Peyer's patch (tissue), 4 donors: Measurements from ENCODE around the gene TMEM119. TPM values are rescaled to one million over a fixed set of nuclear protein-coding genes. Genes with fewer than 3 reads are reported as not detected.
"Not testable (repeated sequence)": the region's sequence is repeated elsewhere in the genome, so short reads cannot be mapped to it uniquely, and the experiment has no call there.

Source experiments
- DNase-seq, 3 donors: peaks; one replicate each; pipeline ENCODE4 v3.0.0-alpha.2; 2017 to 2019
- H3K27ac ChIP-seq, 4 donors: fragments of 200-600 bp; sonication (generic); one replicate each; pipeline ENCODE4 v1.5.1; 2016 to 2019
- H3K27me3 ChIP-seq, 2 donors: fragments of 200-600 bp; sonication (generic); one replicate each; pipeline ENCODE4 v1.5.1; 2019
- H3K36me3 ChIP-seq, 3 donors: fragments of 200-600 bp; sonication (generic); one replicate each; pipeline ENCODE4 v1.5.1; 2016 to 2019
- H3K4me1 ChIP-seq, 4 donors: fragments of 200-600 bp; sonication (generic); one replicate each; pipeline ENCODE4 v1.5.1; 2016 to 2019
- H3K4me3 ChIP-seq, 4 donors: fragments of 200-600 bp; sonication (generic); 1 replicate in 3 of 4; 2 replicates in 1 of 4; pipeline ENCODE4 v1.5.1; 2016 to 2019; ENCODE audit warnings: mild to moderate bottlenecking in 1 of 4
- H3K9me3 ChIP-seq, 4 donors: fragments of 200-600 bp; sonication (generic); one replicate each; pipeline ENCODE4 v1.5.1; 2016 to 2019; ENCODE audit warnings: mild to moderate bottlenecking in 1 of 4
- CTCF ChIP-seq, 6 experiments: fragments of 450-650 bp in 4 of 6; fragments of 200-600 bp in 2 of 6; sonication (generic) in 1 of 6; IDR thresholded peaks; one replicate each; pipeline ENCODE4 v1.5.1; 2017 to 2019; ENCODE audit warnings: antibody characterized with exemption in 6 of 6, mild to moderate bottlenecking in 3 of 6, moderate library complexity in 1 of 6
- POLR2A ChIP-seq, 2 donors: fragments of 450-650 bp; IDR thresholded peaks; one replicate each; pipeline ENCODE4 v1.5.1; 2017; ENCODE audit warnings: antibody characterized with exemption in 2 of 2, mild to moderate bottlenecking in 2 of 2, moderate library complexity in 2 of 2
- total RNA-seq, 4 donors: library from RNA; depleted of rRNA; stranded (reverse); fragments of >200 nt; gene quantifications; one replicate each; pipeline ENCODE4 v1.1.0, GENCODE V29; 2016

Gene TMEM119
- total RNA-seq, 4 donors from 2014 or later = 1.8 to 17.3 (median 3.4) TPM

GRCh38 chr12:108559007-108559655 lies 38.8 kb downstream of the TMEM119 start:
- Histone ChIP-seq H3K36me3 (peaks cover 0 to 11% (median 0%) of the 10 kb centered on the region in 3 donors), H3K27ac (no peak overlapping the region), H3K9me3 (no peaks in the 10 kb centered on the region), H3K4me1 (peaks cover 0 to 31% (median 10%) of the 10 kb centered on the region in 4 donors), H3K27me3 (no peaks in the 10 kb centered on the region), H3K4me3 (no peak overlapping the region)
- DNase-seq = no peak
- no peak for TF ChIP-seq POLR2A (IDR thresholded peaks at IDR 0.05)
- no peak for TF ChIP-seq CTCF (IDR thresholded peaks at IDR 0.05)

- Histone ChIP-seq H3K4me1 (peaks cover 0 to 36% (median 12%) of the 10 kb centered on the region in 4 donors), H3K36me3 (peaks cover 0 to 12% (median 0%) of the 10 kb centered on the region in 3 donors)
- H3K27ac ChIP-seq, DNase-seq, H3K4me3 ChIP-seq, H3K27me3 ChIP-seq, H3K9me3 ChIP-seq: not testable (repeated sequence)
Measured at GRCh38 chr12:108555383-108555782, 42.5 kb downstream of the TMEM119 start.

- H3K4me1 ChIP-seq = peaks cover 0 to 21% (median 3%) of the 10 kb centered on the region in 4 donors
- H3K36me3 ChIP-seq = peaks cover 0 to 14% (median 0%) of the 10 kb centered on the region in 3 donors
- no peak overlapping the region for H3K27ac ChIP-seq
- no peak overlapping the region for H3K4me3 ChIP-seq
- no peaks in the 10 kb centered on the region for H3K9me3 ChIP-seq
- TF ChIP-seq POLR2A (IDR thresholded peaks at IDR 0.05) (no peak), CTCF (IDR thresholded peaks at IDR 0.05) (no peak)
- DNase-seq = no peak
- no peaks in the 10 kb centered on the region for H3K27me3 ChIP-seq
Measured at GRCh38 chr12:108553799-108554198, 44.1 kb downstream of the TMEM119 start.

GRCh38 chr12:108551535-108551934 lies 46.3 kb downstream of the TMEM119 start:
- H3K27ac ChIP-seq = no peak overlapping the region
- no peak for DNase-seq
- H3K4me1 ChIP-seq = peaks cover 0 to 11% (median 2%) of the 10 kb centered on the region in 4 donors
- peaks cover 0 to 29% (median 0%) of the 10 kb centered on the region in 3 donors for H3K36me3 ChIP-seq
- no peak overlapping the region for H3K4me3 ChIP-seq
- TF ChIP-seq CTCF (IDR thresholded peaks at IDR 0.05) (no peak), POLR2A (IDR thresholded peaks at IDR 0.05) (no peak)
- no peaks in the 10 kb centered on the region for H3K9me3 ChIP-seq
- no peaks in the 10 kb centered on the region for H3K27me3 ChIP-seq

GRCh38 chr12:108548954-108549521 lies 48.8 kb downstream of the TMEM119 start:
- DNase-seq = no peak
- no peak overlapping the region for H3K4me3 ChIP-seq
- TF ChIP-seq POLR2A (IDR thresholded peaks at IDR 0.05) = no peak
- no peak for TF ChIP-seq CTCF (IDR thresholded peaks at IDR 0.05)
- H3K4me1 ChIP-seq = peaks cover 0 to 11% (median 2%) of the 10 kb centered on the region in 4 donors
- no peaks in the 10 kb centered on the region for H3K9me3 ChIP-seq
- H3K27ac ChIP-seq = no peak overlapping the region
- H3K27me3 ChIP-seq = no peaks in the 10 kb centered on the region
- peaks cover 0 to 53% (median 0%) of the 10 kb centered on the region in 3 donors for H3K36me3 ChIP-seq

GRCh38 chr12:108547686-108548085 lies 50.2 kb downstream of the TMEM119 start:
- Histone ChIP-seq H3K27ac (no peak overlapping the region), H3K27me3 (no peaks in the 10 kb centered on the region), H3K4me3 (no peak overlapping the region), H3K4me1 (peaks cover 0 to 11% (median 2%) of the 10 kb centered on the region in 4 donors), H3K9me3 (no peaks in the 10 kb centered on the region), H3K36me3 (peaks cover 0 to 62% (median 0%) of the 10 kb centered on the region in 3 donors)
- DNase-seq = no peak
- TF ChIP-seq CTCF (IDR thresholded peaks at IDR 0.05) (no peak), POLR2A (IDR thresholded peaks at IDR 0.05) (no peak)
